GM19238 (cell line): ENCODE measurements around the gene LRRIQ1.
A peak's percentile ranks its signal among the peaks of the same experiment; 100 is the strongest.
"Not testable (repeated sequence)": the region's sequence is repeated elsewhere in the genome, so short reads cannot be mapped to it uniquely, and the experiment has no call there.

ENCODE experiments used
- DNase-seq: peaks from one replicate; pipeline ENCODE4 v3.0.0; 2011; ENCODE audit warnings: low spot score; ENCODE audit not compliant: insufficient read length

The LRRIQ1 gene, protein sequence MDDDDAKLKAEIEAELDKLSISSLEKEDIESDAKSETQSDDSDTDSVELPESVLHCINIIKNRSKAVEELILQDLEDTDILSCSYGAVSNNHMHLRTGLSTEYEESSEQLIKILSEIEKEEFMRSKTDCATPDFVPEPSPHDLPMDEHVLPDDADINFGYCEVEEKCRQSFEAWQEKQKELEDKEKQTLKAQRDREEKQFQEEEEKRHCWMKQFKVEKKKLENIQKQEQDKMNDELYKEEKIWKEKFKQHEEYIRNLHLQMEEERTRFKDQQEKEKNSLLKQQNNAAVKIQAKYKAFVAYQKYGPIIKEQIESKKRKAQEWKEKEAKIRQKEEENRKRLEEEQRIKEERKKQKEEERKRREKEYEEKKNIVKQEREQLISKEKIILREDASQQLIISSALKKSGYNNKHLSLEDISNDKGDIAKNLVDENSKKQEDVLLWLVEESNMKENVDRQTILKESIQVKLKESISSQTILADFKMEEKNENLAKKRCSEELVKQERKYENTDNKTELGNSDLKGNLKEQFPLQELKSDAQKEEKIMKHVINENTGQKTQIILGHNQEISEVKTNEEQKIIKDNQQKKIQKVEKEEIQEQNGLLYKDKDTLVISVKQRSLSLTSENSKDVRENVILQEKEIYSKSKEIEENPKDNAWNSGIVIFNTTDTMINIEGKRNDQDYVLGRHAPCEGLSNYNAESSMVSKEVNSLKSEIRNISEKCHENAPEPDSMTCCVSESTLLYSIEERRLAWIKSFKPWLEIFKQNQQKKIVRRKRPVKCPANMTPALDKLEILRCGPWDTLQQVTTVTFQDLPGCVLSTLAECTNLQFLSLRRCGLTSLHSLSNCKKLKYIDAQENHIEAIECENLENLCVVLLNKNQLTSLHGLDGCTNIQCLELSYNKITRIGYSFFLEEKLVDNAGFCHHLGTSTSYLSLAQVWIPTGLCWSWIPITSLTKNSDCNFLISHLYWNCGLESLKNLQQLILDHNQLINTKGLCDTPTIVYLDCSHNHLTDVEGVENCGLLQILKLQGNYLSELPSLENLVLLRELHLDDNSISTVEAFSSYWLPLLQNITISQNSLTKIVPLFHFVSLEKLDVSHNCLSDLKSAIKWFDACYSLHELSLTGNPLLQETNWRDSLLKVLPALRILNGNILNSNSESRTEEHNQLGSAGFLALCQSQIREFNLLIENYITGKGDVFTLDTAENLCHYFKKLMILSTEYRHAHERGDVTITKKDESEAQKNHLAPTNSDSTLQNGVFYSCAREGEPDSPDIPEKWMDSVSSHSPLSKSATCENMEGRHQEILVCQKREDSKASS (N-terminal part only)

DNA sequence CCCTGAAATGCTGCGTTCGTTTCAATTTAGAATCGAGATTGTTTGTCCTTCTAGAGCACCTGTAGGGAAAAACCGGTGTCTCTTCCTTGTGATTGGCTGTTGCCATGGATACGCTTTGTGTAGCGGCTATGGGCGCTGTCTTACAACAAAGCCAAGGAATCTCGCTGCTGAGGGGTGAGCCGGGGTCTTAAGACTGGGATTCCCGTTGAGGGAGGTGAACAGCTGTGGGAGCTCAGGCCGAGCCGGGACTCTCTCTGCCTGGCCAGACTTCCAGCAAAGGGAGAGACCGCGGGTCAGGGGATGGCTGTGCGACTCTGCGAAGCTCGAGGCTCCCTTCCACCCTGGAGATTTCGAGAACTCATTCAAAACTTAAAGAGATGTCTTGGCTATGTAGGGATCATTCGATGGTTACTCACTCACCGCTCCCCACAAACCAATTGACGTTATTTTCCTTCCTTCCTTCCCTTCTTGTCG is at the start of gene LRRIQ1, which contains the start of gene TSPAN19:
Gene LRRIQ1, plus strand, starts transcription at position 118 of the 474 bp plus-strand sequence. CDS start 1,826 bp downstream, outside the sequence.
Gene TSPAN19, minus strand, starts transcription at position 44 of the 474 bp plus-strand sequence. CDS start 6,331 bp downstream, outside the sequence.
- DNase-seq = peak; percentile 20

DNA sequence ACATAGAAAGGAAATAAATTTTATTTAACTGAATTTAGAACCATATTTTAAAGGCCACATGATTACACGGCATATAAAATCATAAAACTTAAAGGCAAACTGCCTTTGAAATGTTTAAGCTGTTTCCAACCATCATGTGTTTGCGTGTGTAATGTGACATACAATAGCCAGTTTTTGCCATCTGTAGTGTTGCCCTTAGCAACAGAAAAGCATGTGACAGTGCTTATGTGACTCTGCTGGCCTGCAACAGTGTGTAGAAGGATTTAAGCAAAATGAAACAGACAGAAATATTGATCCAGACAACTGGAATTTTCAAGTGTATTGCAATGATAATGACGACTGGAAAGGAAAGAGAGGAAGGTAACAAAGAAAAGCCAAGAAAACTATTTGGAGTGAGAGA is 49.6 kb upstream of the LRRIQ1 start:
- DNase-seq = no peak

DNA sequence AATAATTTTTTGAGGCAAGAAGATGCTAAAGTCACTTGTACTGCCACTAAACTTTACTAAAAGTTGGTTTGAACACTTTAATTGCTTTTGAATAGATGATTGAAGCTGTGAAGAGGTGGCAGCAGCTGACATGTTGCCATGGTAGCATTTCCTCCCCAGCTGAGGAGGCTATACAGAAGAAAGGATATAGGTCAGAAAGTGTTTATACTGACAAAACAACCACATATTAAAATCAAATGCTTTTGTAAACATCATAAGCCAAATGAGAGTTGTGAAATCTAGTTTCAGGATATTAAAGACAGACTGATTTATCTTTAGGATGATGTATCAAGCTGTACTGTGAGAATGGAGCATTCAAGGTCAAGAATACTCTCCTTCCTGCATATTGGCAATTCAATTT is 41.7 kb upstream of the LRRIQ1 start:
- DNase-seq = no peak

DNA sequence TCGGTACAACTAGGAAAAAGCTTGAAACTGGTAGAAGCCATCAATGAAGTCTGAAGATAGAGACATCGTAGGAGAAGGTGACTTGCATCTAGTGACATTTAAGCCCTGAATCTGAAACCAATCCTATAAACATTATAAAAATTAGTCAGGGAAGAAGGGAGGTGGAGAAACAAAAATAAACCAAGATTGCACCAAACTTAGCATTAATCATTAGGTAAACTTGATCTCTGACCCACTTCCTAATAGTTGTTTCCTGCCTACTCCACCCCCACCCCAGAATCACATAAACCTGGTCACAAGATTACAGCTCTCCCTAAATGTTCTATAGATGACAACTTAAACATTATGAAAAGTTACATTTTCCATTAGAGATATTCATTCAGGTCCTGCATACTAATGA is 40.5 kb upstream of the LRRIQ1 start:
- DNase-seq = no peak

DNA sequence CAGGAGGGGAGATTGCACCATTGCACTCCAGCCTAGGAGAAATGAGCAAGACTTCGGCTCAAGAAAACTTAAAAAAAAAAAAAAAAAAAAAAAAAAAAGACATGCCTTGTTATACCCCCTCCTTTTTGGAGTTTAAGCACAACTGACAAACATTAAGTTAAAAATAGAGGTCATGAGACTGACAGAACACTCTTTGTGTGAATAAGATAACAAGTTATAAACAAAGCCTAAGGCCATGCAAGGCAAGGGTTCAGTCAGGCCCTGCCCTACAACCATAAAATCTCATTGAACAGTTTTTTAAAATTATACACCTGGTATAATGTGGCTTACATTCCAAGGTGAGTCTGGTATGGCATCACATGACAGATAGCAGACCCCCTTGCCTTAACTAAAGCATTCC is 39.4 kb upstream of the LRRIQ1 start:
- no peak for DNase-seq

DNA sequence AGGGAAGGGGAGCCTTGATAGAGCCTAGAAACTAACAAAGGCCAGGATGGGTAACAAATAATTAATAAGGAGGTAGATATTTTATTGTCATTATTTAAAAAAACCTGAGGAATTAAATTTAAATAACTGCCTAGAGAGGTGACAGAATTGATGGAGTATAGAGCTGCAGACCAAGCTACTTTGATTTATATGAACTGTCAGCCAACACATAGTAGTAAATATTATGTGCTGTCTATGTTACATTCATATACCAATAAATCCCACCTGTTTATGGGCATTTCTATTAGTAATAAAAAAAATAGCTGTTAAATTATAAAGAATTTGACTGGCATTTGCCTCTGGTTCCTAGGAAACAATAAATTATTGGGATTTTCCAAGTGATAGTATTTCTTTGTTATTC is 37.8 kb upstream of the LRRIQ1 start:
- no peak for DNase-seq

DNA sequence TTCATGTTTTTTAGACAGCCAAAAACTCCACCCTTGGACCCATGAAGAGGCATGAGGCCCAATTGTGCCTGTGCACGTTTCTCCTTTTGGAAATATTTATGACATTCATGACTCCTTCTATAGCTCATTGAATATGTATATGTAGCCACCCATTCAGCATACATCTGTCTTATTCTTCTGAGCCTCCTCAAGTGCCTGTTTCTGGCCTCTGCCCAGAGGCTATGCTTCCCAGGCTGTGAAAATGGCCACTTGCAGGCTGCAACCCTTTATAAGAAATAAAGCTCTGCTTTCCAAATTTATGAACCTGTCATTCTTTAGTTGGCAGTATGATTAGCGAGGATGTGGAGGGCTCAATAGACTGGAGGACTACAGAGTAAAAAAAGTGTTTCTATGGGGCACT is 35.4 kb upstream of the LRRIQ1 start:
- no peak for DNase-seq

DNA sequence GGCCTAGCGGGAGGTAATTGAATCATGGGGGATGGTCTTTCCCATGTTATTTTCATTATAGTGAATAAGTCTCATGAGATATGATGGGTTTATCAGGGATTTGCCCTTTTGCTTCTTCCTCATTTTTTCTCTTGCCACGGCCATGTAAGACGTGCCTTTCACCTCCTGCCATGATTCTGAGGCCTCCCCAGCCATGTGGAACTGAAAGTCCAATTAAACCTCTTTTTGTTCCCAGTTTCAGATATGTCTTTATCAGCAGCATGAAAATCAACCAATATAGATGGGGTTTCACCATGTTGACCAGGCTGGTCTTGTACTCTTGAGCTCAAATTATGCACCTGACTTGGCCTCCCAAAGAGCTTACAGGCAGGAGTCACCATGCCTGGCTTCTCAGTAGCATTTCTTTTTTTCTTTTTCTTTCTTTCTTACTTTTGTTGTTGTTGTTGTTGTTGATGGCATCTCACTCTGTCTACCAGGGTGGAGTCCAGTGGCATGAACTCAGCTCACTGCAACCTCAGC is 33.3 kb upstream of the LRRIQ1 start:
- DNase-seq = no peak

DNA sequence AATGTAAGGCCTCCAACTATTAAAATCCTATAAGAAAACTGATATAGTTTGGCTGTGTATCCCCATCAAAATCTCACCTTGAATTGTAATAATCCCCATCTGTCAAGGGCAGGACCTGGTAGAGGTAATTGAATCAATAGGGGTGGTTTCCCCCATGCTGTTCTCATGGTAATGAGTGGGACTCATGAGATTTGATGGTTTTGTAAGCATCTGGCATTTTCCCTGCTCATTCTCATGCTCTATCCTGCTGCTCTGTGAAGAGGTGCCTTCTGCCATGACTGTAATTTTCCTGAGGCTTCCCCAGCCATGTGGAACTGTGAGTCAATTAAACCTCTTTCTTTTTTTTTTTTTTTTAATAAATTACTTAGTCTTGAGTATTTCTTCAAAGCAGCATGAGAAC is 31.9 kb upstream of the LRRIQ1 start:
- DNase-seq = no peak

DNA sequence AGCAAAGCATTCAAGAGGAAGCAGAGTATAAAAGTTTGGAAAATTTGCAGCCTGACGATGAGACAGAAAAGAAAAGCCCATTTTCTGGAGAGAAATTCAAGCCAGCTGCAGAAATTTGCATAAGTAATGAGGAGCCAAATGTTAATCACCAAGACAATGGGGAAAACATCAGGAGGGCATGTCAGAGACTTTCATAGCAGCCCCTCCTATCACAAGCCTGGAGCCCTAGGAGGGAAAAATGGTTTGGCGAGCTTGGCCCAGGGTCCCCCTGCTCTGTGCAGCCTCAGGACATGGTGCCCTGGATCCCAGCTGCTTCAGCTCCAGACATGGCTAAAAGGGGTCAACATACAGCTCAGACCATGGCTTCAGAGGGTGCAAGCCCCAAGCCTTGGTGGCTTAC is 31.1 kb upstream of the LRRIQ1 start:
- DNase-seq = not testable (repeated sequence)

DNA sequence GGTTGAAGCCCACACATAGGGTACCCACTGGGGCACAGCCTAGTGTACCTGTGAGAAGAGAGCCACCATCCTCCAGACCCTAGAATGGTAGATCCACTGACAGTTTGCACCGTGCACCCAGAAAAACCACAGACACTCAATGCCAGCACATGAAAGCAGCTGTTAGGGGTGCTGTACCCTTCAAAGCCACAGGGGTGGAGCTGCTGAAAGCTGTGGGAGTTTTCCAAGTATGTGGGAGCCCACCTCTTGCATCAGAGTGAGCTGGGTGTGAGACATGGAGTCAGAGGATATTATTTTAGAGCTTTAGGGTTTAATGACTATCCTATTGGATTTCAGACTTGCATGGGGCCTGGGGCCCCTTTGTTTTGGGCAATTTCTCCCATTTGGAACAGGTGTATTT is 30.5 kb upstream of the LRRIQ1 start:
- no peak for DNase-seq

DNA sequence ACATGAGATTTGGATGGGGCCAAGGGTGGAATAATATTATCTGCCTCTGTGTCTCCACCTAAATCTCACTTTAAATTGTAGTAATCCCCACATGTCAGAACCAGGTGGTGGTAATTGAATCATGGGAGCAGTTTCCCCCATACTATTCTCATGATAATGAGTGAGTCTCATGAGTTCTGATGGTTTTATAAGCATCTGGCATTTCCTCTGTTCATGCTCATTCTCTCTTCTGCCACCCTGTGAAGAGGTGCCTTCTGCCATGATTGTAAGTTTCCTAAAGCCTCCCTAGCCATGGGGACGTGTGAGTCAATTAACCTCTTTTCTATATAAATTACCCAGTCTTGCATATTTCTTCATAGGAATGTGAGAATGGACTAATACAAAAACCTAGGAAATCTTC is 29.9 kb upstream of the LRRIQ1 start:
- no peak for DNase-seq

DNA sequence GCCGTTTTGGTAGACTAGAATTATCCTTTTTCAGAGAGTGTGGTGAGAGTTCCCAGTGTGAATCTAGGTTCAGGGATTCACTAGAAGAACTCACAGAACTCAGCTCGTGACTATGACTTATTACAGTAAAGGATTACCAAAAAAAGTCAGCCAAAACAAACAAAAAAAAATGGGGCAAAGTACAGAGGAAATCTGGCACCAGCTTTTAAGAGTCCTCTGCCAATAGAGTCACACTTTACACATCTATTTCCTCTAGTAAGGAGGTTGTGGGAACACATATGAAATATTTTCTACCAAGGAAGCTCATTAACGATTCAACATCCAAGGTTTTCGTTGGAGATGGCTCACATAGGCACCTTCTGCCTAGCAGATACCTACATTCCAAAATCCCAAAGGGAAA is 28.3 kb upstream of the LRRIQ1 start:
- DNase-seq = no peak

DNA sequence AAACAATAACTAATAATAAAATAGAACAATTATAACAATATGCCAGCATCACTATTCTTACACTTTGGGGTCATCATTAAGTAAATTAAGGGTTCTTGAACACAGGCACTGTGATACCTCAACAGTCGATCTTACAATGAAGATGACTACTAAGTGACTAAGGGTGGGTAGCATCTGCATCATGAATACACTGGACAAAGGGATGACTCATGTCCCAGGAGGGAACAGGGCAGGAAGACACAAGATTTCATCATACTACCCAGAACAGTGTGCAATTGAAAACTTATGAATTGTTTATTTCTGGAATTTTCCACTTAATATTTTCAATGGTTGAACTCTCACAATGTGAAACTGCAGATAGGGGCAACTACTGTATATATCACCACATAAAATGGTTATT is 19.7 kb upstream of the LRRIQ1 start:
- DNase-seq = no peak

DNA sequence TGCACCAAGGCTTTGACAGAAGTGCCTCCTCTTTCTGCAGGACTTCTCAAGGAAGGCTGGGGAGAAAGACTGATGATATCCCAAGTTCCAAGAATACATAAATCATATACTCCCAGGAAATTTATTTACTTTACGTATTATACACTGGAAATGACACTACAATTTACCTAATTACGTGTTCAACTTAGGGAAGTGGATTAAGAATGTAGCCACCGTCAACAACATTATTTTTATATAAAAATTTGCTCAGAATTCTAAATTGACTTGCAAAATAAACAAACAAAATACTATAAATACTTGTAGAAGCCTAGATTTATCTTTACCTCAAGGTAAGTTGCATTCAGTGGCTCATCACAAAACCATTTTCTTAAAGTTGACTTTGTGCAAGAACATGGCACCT is 19.0 kb upstream of the LRRIQ1 start:
- no peak for DNase-seq

DNA sequence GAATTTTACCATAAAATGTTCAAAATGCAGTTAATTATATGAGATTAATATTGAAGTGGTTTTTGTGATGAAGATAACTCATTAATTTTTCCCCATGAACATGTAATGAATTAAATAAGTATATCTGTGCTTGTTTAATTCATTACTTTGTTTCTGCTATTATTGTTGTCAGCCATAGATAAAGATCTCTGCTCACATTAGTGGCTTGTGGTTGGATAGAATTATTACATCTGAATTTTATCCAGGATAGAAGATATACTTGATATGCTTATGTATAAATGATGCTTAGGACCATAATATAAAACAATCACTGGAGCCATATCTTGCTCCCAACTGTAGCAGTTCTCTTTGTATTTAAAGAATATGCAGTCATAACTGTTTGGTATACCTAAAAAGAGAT is 18.5 kb upstream of the LRRIQ1 start:
- no peak for DNase-seq

DNA sequence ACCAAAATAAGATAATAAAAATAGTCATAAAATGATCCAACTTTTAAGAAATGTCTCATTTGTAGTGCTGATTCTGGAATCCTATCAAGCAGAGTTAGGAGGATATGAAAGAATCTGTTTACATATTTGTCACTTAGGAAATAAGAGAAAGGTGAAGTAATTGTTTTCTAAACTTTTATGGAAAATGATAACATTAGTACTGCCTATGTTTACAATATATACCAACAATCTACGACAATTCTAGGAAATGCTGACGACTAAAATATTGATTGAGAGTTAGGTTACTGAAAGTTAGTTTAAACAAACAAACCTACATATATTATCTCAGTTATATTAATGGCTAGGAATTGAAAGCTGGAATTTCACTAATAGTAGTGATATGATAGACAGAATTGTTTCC is 18.1 kb upstream of the LRRIQ1 start:
- DNase-seq = no peak

DNA sequence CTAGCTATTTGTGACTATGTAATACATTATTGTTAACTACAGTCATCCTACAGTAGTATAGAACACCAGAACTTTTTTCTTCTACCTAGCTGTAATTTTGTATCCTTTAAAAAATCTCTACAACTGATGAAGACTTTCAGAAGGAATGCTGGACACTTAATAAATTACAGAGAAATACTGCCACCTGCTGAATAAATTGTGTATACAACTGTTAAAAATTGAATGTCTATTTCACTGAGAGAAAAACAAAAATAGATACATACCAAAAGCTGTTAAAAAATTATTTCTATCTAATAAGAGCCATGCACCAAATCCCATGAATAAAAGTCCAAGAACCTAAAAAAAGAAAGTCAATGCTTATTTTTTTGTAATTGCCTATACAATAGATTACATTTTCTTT is 6.7 kb upstream of the LRRIQ1 start:
- no peak for DNase-seq

DNA sequence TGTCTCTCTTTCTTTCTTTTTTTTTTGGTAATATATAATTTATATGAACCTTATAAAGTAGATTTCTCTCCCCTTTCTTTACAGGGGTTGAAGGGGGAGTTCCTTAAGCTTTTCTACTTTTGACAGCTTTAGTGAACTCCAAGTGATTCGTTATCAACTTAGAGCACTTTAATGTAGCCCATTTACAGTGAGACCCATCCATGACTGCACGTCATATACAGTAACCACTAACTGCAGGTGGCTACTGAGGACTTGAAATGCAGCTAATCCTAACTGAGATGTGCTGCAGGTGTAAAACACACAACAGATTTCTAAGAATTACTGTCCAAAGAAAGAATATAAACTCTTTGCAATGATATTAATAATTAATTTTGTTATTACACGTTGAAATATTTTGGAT is 582 bp downstream of the LRRIQ1 start:
- no peak for DNase-seq

DNA sequence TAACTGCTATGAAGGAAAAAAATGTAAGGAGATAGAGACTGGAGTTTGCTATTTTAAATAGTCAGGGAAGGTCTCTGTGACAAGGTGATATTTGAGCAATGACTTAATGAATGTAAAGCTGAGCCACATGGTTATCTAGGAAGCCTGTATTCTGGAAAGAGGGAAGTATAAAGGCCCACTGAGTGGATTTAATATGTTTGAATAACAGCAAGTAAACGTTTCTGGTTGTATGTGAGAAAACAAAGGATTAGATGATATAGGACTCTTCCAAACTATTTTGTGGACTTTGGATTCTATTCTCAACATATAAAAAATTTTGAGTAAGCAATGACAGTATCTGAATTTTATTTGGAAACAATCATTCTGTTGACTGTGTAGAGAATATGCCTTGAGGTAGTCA is 5.2 kb downstream of the LRRIQ1 start:
- DNase-seq = no peak

DNA sequence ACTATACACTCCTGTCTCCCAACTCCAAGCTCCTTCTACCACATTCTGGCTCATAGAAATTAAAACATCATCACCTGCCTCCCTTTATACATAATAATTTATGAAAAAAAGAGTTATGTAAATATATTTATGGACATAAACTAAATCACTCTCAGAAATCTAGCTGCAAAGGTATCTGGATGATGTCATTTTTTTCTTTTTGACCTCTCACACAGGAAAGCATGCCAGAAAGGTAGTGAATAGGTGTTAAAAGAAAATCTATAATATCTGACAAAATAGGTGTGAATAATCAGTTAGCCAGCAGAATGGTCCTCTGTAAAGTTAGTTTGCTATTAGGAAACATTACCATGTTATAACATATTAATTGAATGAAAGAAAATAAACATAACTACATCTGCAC is 7.7 kb downstream of the LRRIQ1 start:
- no peak for DNase-seq
